A673 (cell line): ENCODE data around the gene ZKSCAN4.

ENCODE experiments used
- CTCF ChIP-seq: fragments of 300-800, 200-600 bp; sonication (generic); conservative IDR thresholded peaks from 2 replicates; pipeline ENCODE4 v1.5.1; 2017; ENCODE audit warnings: low read depth, mild to moderate bottlenecking, antibody characterized with exemption, low read length, moderate library complexity, mixed read lengths
- EZH2 ChIP-seq: fragments of 200-600 bp; sonication (generic); IDR thresholded peaks from 2 replicates; pipeline ENCODE4 v1.6.1; 2017; ENCODE audit warnings: borderline replicate concordance, low read depth, mild to moderate bottlenecking, mixed read lengths, antibody characterized with exemption, low read length; ENCODE audit not compliant: poor library complexity, severe bottlenecking

- TF ChIP-seq CTCF (no peak), EZH2 (no peak)
These were observed 434 bp downstream of the ZKSCAN4 start for GRCh38 chr6:28251661-28252008.
